GM12878 (cell line): ENCODE measurements around the gene ISY1. TPM values are rescaled to one million over a fixed set of nuclear protein-coding genes. Genes with fewer than 3 reads are reported as not detected.

Source experiments
- ATF7 ChIP-seq: fragments of 450-650 bp; IDR thresholded peaks from 2 replicates; pipeline ENCODE4 v1.6.1; 2016; ENCODE audit warnings: low read depth, mild to moderate bottlenecking
- CBX5 ChIP-seq: sonication (generic); IDR thresholded peaks from 2 replicates; pipeline ENCODE4 v1.6.1; 2016; ENCODE audit warnings: low read depth, moderate library complexity, mild to moderate bottlenecking, inconsistent platforms
- CUX1 ChIP-seq: IDR thresholded peaks from 2 replicates; pipeline ENCODE4 v1.6.1; 2012; ENCODE audit warnings: improper control_type of control experiment, low read depth, low read length; ENCODE audit not compliant: insufficient replicate concordance
- JUND ChIP-seq: IDR thresholded peaks from 2 replicates; pipeline ENCODE4 v1.6.1; 2012; ENCODE audit warnings: low read depth, mild to moderate bottlenecking, low read length, improper control_type of control experiment, moderate library complexity
- PAX8 ChIP-seq: fragments of 450-650 bp; IDR thresholded peaks from 2 replicates; pipeline ENCODE4 v1.6.1; 2017; ENCODE audit warnings: mild to moderate bottlenecking, moderate library complexity
- POU2F2 ChIP-seq: IDR thresholded peaks from 3 replicates; pipeline ENCODE4 v1.6.1; 2011; ENCODE audit warnings: low read depth, mild to moderate bottlenecking, low read length, borderline replicate concordance
- REST ChIP-seq: IDR thresholded peaks from 2 replicates; pipeline ENCODE4 v1.6.1; 2012; ENCODE audit warnings: mild to moderate bottlenecking, low read depth, low read length
- polyA plus RNA-seq, 11 experiments: library from polyadenylated mRNA; depleted of rRNA in 4 of 11; unstranded in 6 of 11; stranded (reverse) in 5 of 11; fragments of >200 nt; fragmentation: Nextera tagmentation in 4 of 11; fragmentation: Illumina TruSeq in 1 of 11; extraction: Ambion mirVana in 4 of 11; extraction: Trizol in 1 of 11; gene quantifications; 1 replicate in 1 of 11; 2 replicates in 10 of 11; pipeline versions ENCODE4 v1.2.1 to v1.2.3, GENCODE V29; 2011 to 2016; ENCODE audit warnings: inconsistent platforms in 2 of 11, missing spikeins in 2 of 11, low read depth in 1 of 11
- total RNA-seq, 4 experiments: library from RNA; depleted of rRNA in 3 of 4; stranded (reverse); fragments of >200 nt in 3 of 4; fragmentation: Illumina TruSeq in 1 of 4; extraction: Trizol in 1 of 4; gene quantifications; 2 replicates each; pipeline versions ENCODE4 v1.2.1 to v1.2.3, GENCODE V29; 2013 to 2021

The ISY1 gene
- total and polyA plus RNA-seq, 10 of the 15 experiments (the other 5 are each of a cell fraction or from before 2014, with no cell fraction given): 28.3 to 72.2 (median 44.7) TPM

- no peak for TF ChIP-seq CUX1
- TF ChIP-seq JUND: no peak
- no peak for TF ChIP-seq POU2F2
- TF ChIP-seq ATF7: no peak
- no peak for TF ChIP-seq PAX8
- TF ChIP-seq CBX5: no peak
- TF ChIP-seq REST: no peak
These were observed 30.5 kb downstream of the ISY1 start (continued) for GRCh38 chr3:129130291-129130813.
